Measurements from ENCODE around the gene ATP2C1.

The ATP2C1 gene

GRCh38 chr3:131050001-131050400 is 156.1 kb downstream of the ATP2C1 start:
- no peak for TF ChIP-seq CTCF (IDR thresholded peaks at IDR 0.05; ENCODE audit: low read depth, low read length)
- H3K9me3 ChIP-seq = no peaks in the 10 kb centered on the region
- no peak overlapping the region for H3K4me3 ChIP-seq (ENCODE audit: low read depth, low read length)
- DNase-seq = no peak
- H3K27me3 ChIP-seq = no peaks in the 10 kb centered on the region
- no peaks in the 10 kb centered on the region for H3K36me3 ChIP-seq
- peaks cover 2% of the 10 kb centered on the region; the same call in 1 of the 2 replicates for H3K4me1 ChIP-seq

GRCh38 chr3:131053043-131053859 is 159.4 kb downstream of the ATP2C1 start:
- Histone ChIP-seq H3K4me1 (peaks cover 2% of the 10 kb centered on the region; the same call in 1 of the 2 replicates), H3K36me3 (no peaks in the 10 kb centered on the region), H3K27me3 (no peaks in the 10 kb centered on the region), H3K9me3 (no peaks in the 10 kb centered on the region), H3K4me3 (ENCODE audit: low read depth, low read length) (no peak overlapping the region)
- no peak for DNase-seq
- TF ChIP-seq CTCF (IDR thresholded peaks at IDR 0.05; ENCODE audit: low read depth, low read length) = peak; percentile 57

Measured in BE2C (cell line).